NT2/D1 (cell line): ENCODE data around the gene SARS1.

Experiments used
- DNase-seq: peaks from one replicate; pipeline ENCODE4 v3.0.0-alpha.2; 2011; ENCODE audit warnings: low read depth, low spot score
- H3K27me3 ChIP-seq: 2 replicates; pipeline ENCODE4 v1.6.0; 2011; ENCODE audit warnings: mild to moderate bottlenecking; ENCODE audit not compliant: insufficient read length, insufficient read depth
- H3K36me3 ChIP-seq: 2 replicates; pipeline ENCODE4 v1.6.1; 2011; ENCODE audit warnings: mild to moderate bottlenecking, low read length, mixed read lengths; ENCODE audit not compliant: insufficient read depth, insufficient read length
- H3K4me1 ChIP-seq: 2 replicates; pipeline ENCODE4 v1.5.1; 2011; ENCODE audit not compliant: insufficient read depth, insufficient read length
- H3K4me3 ChIP-seq: 2 replicates; pipeline ENCODE4 v1.5.1; 2011; ENCODE audit warnings: low read depth; ENCODE audit not compliant: insufficient read length
- H3K9ac ChIP-seq: 2 replicates; pipeline ENCODE4 v1.6.0; 2011; ENCODE audit warnings: low read depth; ENCODE audit not compliant: insufficient read length
- H3K9me3 ChIP-seq: 2 replicates; pipeline ENCODE4 v1.5.1; 2011; ENCODE audit warnings: mild to moderate bottlenecking, low read length; ENCODE audit not compliant: insufficient read depth
- SUZ12 ChIP-seq: IDR thresholded peaks from 2 replicates; pipeline ENCODE4 v1.6.1; 2011; ENCODE audit not compliant: insufficient read length, insufficient read depth; ENCODE audit errors: extremely low read depth
- YY1 ChIP-seq: IDR thresholded peaks from 2 replicates; pipeline ENCODE4 v1.6.1; 2011; ENCODE audit not compliant: insufficient read length, insufficient read depth
- ZNF274 ChIP-seq: IDR thresholded peaks from 2 replicates; pipeline ENCODE4 v1.6.1; 2011; ENCODE audit warnings: mild to moderate bottlenecking, low read depth, low read length

Gene SARS1

DNA sequence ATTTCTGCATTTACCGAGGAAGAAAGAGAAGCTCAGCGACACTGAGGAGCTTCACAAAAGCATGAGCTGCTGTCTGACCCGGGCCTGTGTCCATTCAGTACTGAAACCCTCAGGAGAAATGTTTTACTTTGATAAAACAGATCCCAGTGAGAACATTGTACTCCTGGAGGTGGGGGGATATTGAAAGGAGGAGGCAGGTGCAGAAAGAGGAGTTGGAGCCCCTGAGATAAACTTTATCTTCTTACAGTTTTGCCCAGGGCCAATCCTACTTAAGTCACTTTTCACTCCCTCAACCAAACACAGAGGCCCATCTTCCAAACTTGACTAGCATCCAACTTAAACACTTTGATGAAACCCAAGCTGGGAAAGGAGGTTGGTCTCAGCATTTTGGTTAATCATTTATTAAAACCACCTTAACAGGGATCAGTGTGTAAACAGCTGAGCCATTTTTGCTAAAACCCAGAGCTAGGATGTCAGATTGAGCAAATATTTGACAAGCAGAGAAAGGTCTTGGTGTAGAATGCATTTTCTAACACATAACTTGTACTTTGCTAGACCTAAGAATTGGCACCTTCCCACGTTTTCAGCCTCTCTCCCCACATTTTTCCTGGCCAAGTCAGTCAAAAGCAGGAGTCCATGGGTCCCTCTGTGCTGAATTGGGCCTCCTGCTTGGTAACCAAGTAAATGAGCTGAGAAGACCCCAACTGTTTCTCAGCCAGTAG lies 32.5 kb upstream of the SARS1 start:
- TF ChIP-seq ZNF274 (no peak), YY1 (no peak), SUZ12 (no peak)
- Histone ChIP-seq H3K27me3 (no peaks in the 10 kb centered on the region), H3K4me3 (no peak overlapping the region), H3K9me3 (peaks cover 12% of the 10 kb centered on the region; the same call in 1 of the 2 replicates), H3K9ac (no peak overlapping the region), H3K4me1 (no peaks in the 10 kb centered on the region), H3K36me3 (no peaks in the 10 kb centered on the region)
- no peak for DNase-seq

DNA sequence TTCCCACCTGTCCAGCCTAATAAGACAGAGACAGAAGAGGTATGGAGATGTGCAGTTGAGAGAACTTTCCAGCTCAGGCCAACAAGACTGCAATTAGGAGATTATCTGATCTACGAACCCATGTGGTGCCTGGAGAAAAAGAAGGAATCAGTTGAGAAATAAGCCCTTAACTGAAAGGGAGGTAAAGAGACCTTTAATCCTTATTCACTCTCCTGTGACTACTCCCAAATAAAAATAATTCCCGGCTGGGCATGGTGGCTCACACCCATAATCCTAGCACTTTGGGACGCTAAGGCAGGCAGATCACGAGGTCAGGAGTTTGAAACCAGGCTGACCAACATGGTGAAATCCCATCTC lies 31.9 kb upstream of the SARS1 start:
- no peak for DNase-seq
- TF ChIP-seq ZNF274 (no peak), YY1 (no peak), SUZ12 (no peak)
- Histone ChIP-seq H3K9me3 (peaks cover 12% of the 10 kb centered on the region; the same call in 1 of the 2 replicates), H3K36me3 (no peaks in the 10 kb centered on the region), H3K27me3 (no peaks in the 10 kb centered on the region), H3K4me3 (no peak overlapping the region), H3K4me1 (no peaks in the 10 kb centered on the region), H3K9ac (no peak overlapping the region)

DNA sequence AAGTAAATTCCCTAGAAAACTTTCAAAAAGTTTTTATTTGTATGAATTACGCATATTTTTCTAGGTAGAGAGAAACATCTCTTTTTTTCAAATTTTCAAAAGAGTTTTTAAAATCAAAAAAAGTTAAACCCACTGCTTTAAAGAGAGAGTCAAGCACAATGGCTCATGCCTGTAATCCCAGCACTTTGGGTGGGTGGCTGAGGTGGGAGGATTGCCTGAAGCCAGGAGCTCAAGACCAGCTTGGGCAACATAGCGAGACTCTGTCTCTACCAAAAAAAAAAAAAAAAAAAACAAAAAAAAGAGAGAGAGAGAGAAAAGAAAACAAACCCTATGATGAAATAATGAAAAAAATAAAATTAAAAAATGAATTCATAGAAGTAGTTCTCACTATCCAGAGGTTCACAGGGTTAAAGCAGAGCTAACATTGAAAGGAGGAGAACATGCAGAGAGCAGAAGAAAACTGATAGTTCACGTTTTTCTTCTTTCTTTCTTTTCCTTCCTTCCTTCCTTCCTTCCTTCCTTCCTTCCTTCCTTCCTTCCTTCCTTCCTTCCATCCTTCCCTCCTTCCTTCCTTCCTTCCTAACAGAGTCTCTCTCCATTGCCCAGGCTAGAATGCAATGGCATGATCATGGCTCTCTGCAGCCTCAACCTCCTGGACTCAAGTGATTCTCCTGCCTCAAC lies 30.5 kb upstream of the SARS1 start:
- Histone ChIP-seq H3K9me3 (peaks cover 3% of the 10 kb centered on the region; the same call in 1 of the 2 replicates), H3K4me1 (no peaks in the 10 kb centered on the region), H3K4me3 (no peak overlapping the region), H3K9ac (no peak overlapping the region), H3K27me3 (no peaks in the 10 kb centered on the region), H3K36me3 (no peaks in the 10 kb centered on the region)
- no peak for DNase-seq
- TF ChIP-seq ZNF274 (no peak), YY1 (no peak), SUZ12 (no peak)

DNA sequence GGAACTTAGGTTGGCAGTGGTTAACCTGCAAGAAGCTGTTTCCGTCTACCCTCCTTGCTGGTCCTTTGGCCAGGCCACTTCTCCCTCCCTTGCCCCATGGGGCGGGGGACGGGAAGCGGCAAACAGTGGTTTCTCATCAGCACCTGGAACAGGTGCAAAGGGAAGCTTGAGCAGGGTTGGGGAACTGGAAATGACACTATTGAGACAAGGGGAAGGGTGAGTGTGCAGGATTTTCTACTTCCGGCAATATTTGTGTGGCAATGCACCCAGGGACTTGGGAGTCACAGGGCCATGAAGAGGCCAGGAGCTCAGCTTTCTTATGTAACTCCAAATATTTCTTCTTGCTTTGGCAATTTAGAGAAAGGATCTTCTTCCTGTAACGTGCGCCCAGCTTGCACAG lies 29.0 kb upstream of the SARS1 start:
- DNase-seq: no peak
- H3K27me3 ChIP-seq: no peaks in the 10 kb centered on the region
- TF ChIP-seq ZNF274 (no peak), YY1 (no peak), SUZ12 (no peak)
- no peaks in the 10 kb centered on the region for H3K9me3 ChIP-seq
- no peaks in the 10 kb centered on the region for H3K36me3 ChIP-seq
- H3K9ac ChIP-seq: no peak overlapping the region
- no peak overlapping the region for H3K4me3 ChIP-seq
- H3K4me1 ChIP-seq: no peaks in the 10 kb centered on the region

DNA sequence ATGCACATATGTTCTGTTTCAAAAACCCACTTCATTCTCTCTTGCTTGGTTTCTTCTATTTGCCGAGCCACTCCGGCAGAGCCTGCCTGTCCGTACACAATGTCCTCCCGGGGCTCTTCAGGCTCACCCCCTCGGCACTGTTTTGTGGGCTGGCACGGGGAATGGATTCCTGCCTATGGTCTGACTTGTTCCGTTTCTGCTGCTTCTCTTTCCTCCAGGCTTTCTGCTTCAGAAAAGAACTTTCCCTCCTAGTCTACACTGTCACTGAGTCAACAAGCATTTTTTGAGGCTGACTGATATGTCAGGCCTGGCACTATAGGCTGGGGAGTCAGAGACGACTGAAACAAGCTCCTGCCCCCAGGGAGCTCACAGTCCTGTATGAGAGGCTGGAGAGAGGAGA lies 28.4 kb upstream of the SARS1 start:
- no peak overlapping the region for H3K9ac ChIP-seq
- H3K4me3 ChIP-seq: no peak overlapping the region
- TF ChIP-seq ZNF274 (no peak), YY1 (no peak), SUZ12 (no peak)
- no peaks in the 10 kb centered on the region for H3K27me3 ChIP-seq
- DNase-seq: no peak
- H3K36me3 ChIP-seq: no peaks in the 10 kb centered on the region
- no peaks in the 10 kb centered on the region for H3K9me3 ChIP-seq
- H3K4me1 ChIP-seq: no peaks in the 10 kb centered on the region

DNA sequence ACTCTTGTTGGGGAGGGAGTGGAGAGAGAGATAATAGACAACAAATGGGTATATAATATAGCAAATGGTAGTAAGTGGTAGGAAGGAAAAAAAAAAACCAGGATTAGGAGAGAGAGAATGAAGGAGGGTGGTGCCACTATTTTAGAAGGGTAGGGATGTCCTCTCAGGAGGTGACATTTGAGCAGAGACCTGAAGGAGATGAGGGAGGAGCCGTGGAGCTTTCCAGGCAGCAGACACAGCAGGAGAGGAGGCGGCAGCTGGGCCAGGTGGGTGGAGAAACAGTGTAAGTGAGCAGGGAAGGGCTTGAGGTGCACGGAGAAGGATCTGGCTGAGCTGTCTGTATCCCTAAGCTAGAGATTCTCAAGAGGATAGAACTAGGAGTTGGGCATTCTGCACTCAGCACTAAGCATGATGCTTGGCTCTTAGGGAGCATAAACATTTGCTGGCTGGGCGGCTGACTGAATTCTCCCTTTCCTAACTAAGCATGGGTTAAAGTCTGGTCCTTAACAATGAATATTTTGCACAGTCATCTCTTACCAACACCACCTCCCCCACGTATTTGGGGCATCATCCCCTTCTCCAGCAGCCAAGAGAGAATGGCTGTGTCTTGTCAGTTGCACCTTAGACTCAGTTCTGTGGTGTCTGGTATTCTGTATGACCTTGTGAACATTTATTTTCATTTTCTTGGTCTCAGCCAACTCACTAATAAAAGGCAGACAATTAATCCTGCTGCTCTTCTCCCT lies 27.6 kb upstream of the SARS1 start:
- no peak for DNase-seq
- TF ChIP-seq SUZ12 (no peak), YY1 (no peak), ZNF274 (no peak)
- no peak overlapping the region for H3K9ac ChIP-seq

DNA sequence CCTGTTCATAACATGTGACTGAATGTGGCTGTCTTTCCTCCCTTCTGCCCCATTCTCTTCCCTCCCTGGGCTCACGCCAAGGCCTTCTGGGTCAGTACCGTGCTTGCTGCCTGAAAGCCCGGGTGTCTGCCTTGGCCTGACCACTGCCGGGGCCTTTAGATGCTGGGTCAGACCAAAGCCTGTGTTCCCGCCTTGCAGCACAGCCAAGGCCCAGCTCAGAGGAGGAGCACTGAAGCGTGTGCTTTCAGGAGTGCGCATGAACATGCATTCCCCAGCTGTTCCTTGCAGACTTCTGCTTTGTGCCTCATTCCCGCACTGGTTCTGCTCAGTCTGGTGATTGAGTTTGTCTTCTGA lies 27.0 kb upstream of the SARS1 start:
- H3K27me3 ChIP-seq: no peaks in the 10 kb centered on the region
- TF ChIP-seq ZNF274: no peak
- no peak for TF ChIP-seq YY1
- no peak for TF ChIP-seq SUZ12
- no peak for DNase-seq
- no peaks in the 10 kb centered on the region for H3K36me3 ChIP-seq
- no peak overlapping the region for H3K4me3 ChIP-seq
- H3K9me3 ChIP-seq: no peaks in the 10 kb centered on the region
- no peak overlapping the region for H3K9ac ChIP-seq
- H3K4me1 ChIP-seq: no peaks in the 10 kb centered on the region

More for the DNA sequence above, 27.6 kb upstream of the SARS1 start:
- Histone ChIP-seq H3K4me1 (no peaks in the 10 kb centered on the region), H3K27me3 (no peaks in the 10 kb centered on the region), H3K4me3 (no peak overlapping the region), H3K36me3 (no peaks in the 10 kb centered on the region), H3K9me3 (no peaks in the 10 kb centered on the region)
